HG03095 (cell line): ENCODE data around the gene TARBP1.
"Not testable (repeated sequence)": the region's sequence is repeated elsewhere in the genome, so short reads cannot be mapped to it uniquely, and the experiment has no call there.

ENCODE experiments used
- ATAC-seq: cut with Tn5 transposase; IDR thresholded peaks from one replicate; pipeline ENCODE4 v1.9.1; 2021; ENCODE audit warnings: moderate library complexity; ENCODE audit not compliant: unreplicated experiment

The TARBP1 gene

GRCh38 chr1:234478481-234479309, at the start of gene TARBP1:
Gene TARBP1, minus strand, starts transcription at chr1:234479179. Its CDS starts 76 bp downstream, at chr1:234479103.
- peak; percentile 60 for ATAC-seq

- no peak for ATAC-seq
Observed at GRCh38 chr1:234528074-234528865, 49.3 kb upstream of the TARBP1 start.

GRCh38 chr1:234527346-234527745, 48.4 kb upstream of the TARBP1 start:
- ATAC-seq = no peak

- ATAC-seq = no peak
Observed at GRCh38 chr1:234526922-234527321, 47.9 kb upstream of the TARBP1 start.

GRCh38 chr1:234525099-234525799, 46.3 kb upstream of the TARBP1 start:
- no peak for ATAC-seq

- no peak for ATAC-seq
Observed at GRCh38 chr1:234521836-234522235, 42.9 kb upstream of the TARBP1 start.

GRCh38 chr1:234520908-234521817, 42.2 kb upstream of the TARBP1 start:
- no peak for ATAC-seq

GRCh38 chr1:234519506-234519905, 40.5 kb upstream of the TARBP1 start:
- ATAC-seq = no peak

- no peak for ATAC-seq
Observed at GRCh38 chr1:234518876-234519275, 39.9 kb upstream of the TARBP1 start.

GRCh38 chr1:234518086-234518485, 39.1 kb upstream of the TARBP1 start:
- not testable (repeated sequence) for ATAC-seq

- ATAC-seq = no peak
Observed at GRCh38 chr1:234517110-234517802, 38.3 kb upstream of the TARBP1 start.

GRCh38 chr1:234515821-234516241, 36.9 kb upstream of the TARBP1 start:
- ATAC-seq = no peak

- no peak for ATAC-seq
Observed at GRCh38 chr1:234515411-234515810, 36.4 kb upstream of the TARBP1 start.

- ATAC-seq = no peak
Observed at GRCh38 chr1:234512451-234512861, 33.5 kb upstream of the TARBP1 start.

- ATAC-seq = no peak
Observed at GRCh38 chr1:234509457-234510328, 30.7 kb upstream of the TARBP1 start.

GRCh38 chr1:234507626-234508387, 28.8 kb upstream of the TARBP1 start:
- ATAC-seq = no peak

GRCh38 chr1:234507089-234507488, 28.1 kb upstream of the TARBP1 start:
- ATAC-seq = no peak

- ATAC-seq = no peak
Observed at GRCh38 chr1:234505769-234506102, 26.8 kb upstream of the TARBP1 start.
